Fibroblast of lung (primary cell): ENCODE measurements around the gene C1orf115. TPM values are rescaled to one million over a fixed set of nuclear protein-coding genes. Genes with fewer than 3 reads are reported as not detected.

Source experiments
- DNase-seq, 2 donors: peaks; one replicate each; pipeline versions ENCODE4 v3.0.0 to v3.0.0-alpha.2; 2010; ENCODE audit warnings: low read depth in 2 of 2
- H2AFZ ChIP-seq: 2 replicates; pipeline ENCODE4 v1.5.1; 2012; ENCODE audit warnings: low read length, control low read depth, inconsistent platforms
- H3K27ac ChIP-seq: 2 replicates; pipeline ENCODE4 v1.5.1; 2011; ENCODE audit warnings: low read length, control low read depth; ENCODE audit not compliant: insufficient read depth
- H3K27me3 ChIP-seq: 2 replicates; pipeline ENCODE4 v1.5.1; 2011; ENCODE audit warnings: mild to moderate bottlenecking, low read length; ENCODE audit not compliant: control insufficient read depth, insufficient read depth
- H3K36me3 ChIP-seq: 2 replicates; pipeline ENCODE4 v1.5.1; 2011; ENCODE audit warnings: low read length; ENCODE audit not compliant: control insufficient read depth, insufficient read depth
- H3K4me1 ChIP-seq: 2 replicates; pipeline ENCODE4 v1.5.1; 2011; ENCODE audit warnings: low read length; ENCODE audit not compliant: control insufficient read depth, insufficient read depth; ENCODE audit errors: extremely low read depth
- H3K4me2 ChIP-seq: 2 replicates; pipeline ENCODE4 v1.5.1; 2011; ENCODE audit warnings: low read length, control low read depth; ENCODE audit not compliant: insufficient read depth; ENCODE audit errors: extremely low read depth
- H3K4me3 ChIP-seq, 4 experiments: fragments of 200-600 bp in 1 of 4; sonication (generic) in 1 of 4; replicated peaks in 1 of 4; 2 replicates each; pipeline ENCODE4 v1.5.1; 2011 to 2016; ENCODE audit warnings: low read length in 4 of 4, low read depth in 3 of 4, mild to moderate bottlenecking in 3 of 4, control low read depth in 2 of 4, inconsistent platforms in 1 of 4, mixed read lengths in 1 of 4; ENCODE audit not compliant: insufficient read depth in 1 of 4; ENCODE audit errors: control extremely low read depth in 1 of 4
- H3K79me2 ChIP-seq: 2 replicates; pipeline ENCODE4 v1.5.1; 2012; ENCODE audit warnings: mild to moderate bottlenecking, low read length, inconsistent platforms; ENCODE audit not compliant: control insufficient read depth, insufficient read depth
- H3K9ac ChIP-seq: 2 replicates; pipeline ENCODE4 v1.5.1; 2011; ENCODE audit warnings: mild to moderate bottlenecking, low read length, control low read depth; ENCODE audit not compliant: insufficient read depth
- H3K9me3 ChIP-seq: 2 replicates; pipeline ENCODE4 v1.5.1; 2012; ENCODE audit warnings: low read depth, low read length; ENCODE audit not compliant: control insufficient read depth, insufficient read depth
- H4K20me1 ChIP-seq: 2 replicates; pipeline ENCODE4 v1.5.1; 2011; ENCODE audit warnings: low read length; ENCODE audit not compliant: control insufficient read depth, insufficient read depth; ENCODE audit errors: extremely low read depth
- CTCF ChIP-seq, 2 donors: IDR thresholded peaks in 1 of 2; conservative IDR thresholded peaks in 1 of 2; 1 replicate in 1 of 2; 2 replicates in 1 of 2; pipeline ENCODE4 v1.5.1; 2011 to 2012; ENCODE audit warnings: low read length in 2 of 2, control low read depth in 1 of 2, inconsistent platforms in 1 of 2, low read depth in 1 of 2, mild to moderate bottlenecking in 1 of 2
- EZH2 ChIP-seq: IDR thresholded peaks from 2 replicates; pipeline ENCODE4 v1.5.1; 2012; ENCODE audit warnings: low read length, control low read depth, mild to moderate bottlenecking; ENCODE audit errors: missing control alignments
- polyA plus RNA-seq, 2 donors: library from polyadenylated mRNA; depleted of rRNA in 1 of 2; stranded (reverse) in 1 of 2; unstranded in 1 of 2; fragments of >200 nt; gene quantifications; 2 replicates each; pipeline ENCODE4 v1.2.1, GENCODE V29; 2011 to 2012; ENCODE audit warnings: missing spikeins in 1 of 2
- total RNA-seq: library from RNA; depleted of rRNA; stranded (reverse); fragments of >200 nt; gene quantifications from 2 replicates; pipeline ENCODE4 v1.2.1, GENCODE V29; 2014

C1orf115 gene
- total and polyA plus RNA-seq, 2 donors (not counting 1 experiment from before 2014, with no cell fraction given): 2.2 to 3.3 TPM

GRCh38 chr1:220700556-220701179 lies 10.5 kb downstream of the C1orf115 start:
- DNase-seq: no peak
- no peak overlapping the region for H3K9ac ChIP-seq
- H2AFZ ChIP-seq: no peak overlapping the region
- TF ChIP-seq CTCF (conservative IDR thresholded peaks at IDR 0.05 in 1 of 2, IDR thresholded peaks at IDR 0.05 in 1 of 2; ENCODE audit: low read depth in 1 of 2, low read length in 2 of 2) (no peak), EZH2 (no peak)
- H3K4me3 ChIP-seq: no peak overlapping the region
- no peaks in the 10 kb centered on the region for H3K36me3 ChIP-seq
- no peaks in the 10 kb centered on the region for H3K79me2 ChIP-seq
- H4K20me1 ChIP-seq: no peaks in the 10 kb centered on the region
- H3K4me1 ChIP-seq: no peaks in the 10 kb centered on the region
- no peak overlapping the region for H3K27ac ChIP-seq
- no peaks in the 10 kb centered on the region for H3K27me3 ChIP-seq
- no peak overlapping the region for H3K4me2 ChIP-seq
- H3K9me3 ChIP-seq: no peaks in the 10 kb centered on the region

GRCh38 chr1:220701974-220702373 lies 11.8 kb downstream of the C1orf115 start:
- H2AFZ ChIP-seq: no peak overlapping the region
- H3K4me1 ChIP-seq: no peaks in the 10 kb centered on the region
- no peak overlapping the region for H3K4me2 ChIP-seq
- no peaks in the 10 kb centered on the region for H3K27me3 ChIP-seq
- H3K79me2 ChIP-seq: no peaks in the 10 kb centered on the region
- H4K20me1 ChIP-seq: no peaks in the 10 kb centered on the region
- no peaks in the 10 kb centered on the region for H3K9me3 ChIP-seq
- no peak for TF ChIP-seq EZH2
- no peaks in the 10 kb centered on the region for H3K36me3 ChIP-seq
- H3K27ac ChIP-seq: no peak overlapping the region
- DNase-seq: no peak
- H3K4me3 ChIP-seq: no peak overlapping the region
- H3K9ac ChIP-seq: no peak overlapping the region

- Histone ChIP-seq H3K4me1 (no peaks in the 10 kb centered on the region), H3K9ac (no peak overlapping the region), H3K4me3 (no peak overlapping the region), H4K20me1 (no peaks in the 10 kb centered on the region), H3K79me2 (no peaks in the 10 kb centered on the region), H3K9me3 (no peaks in the 10 kb centered on the region), H3K36me3 (no peaks in the 10 kb centered on the region), H3K4me2 (no peak overlapping the region), H3K27ac (no peak overlapping the region), H2AFZ (no peak overlapping the region), H3K27me3 (no peaks in the 10 kb centered on the region)
- TF ChIP-seq CTCF (conservative IDR thresholded peaks at IDR 0.05 in 1 of 2, IDR thresholded peaks at IDR 0.05 in 1 of 2; ENCODE audit: low read depth in 1 of 2, low read length in 2 of 2) (no peak), EZH2 (no peak)
- DNase-seq: no peak
Measured at GRCh38 chr1:220702733-220703270, 12.6 kb downstream of the C1orf115 start.
